Fibroblast of mammary gland (primary cell): ENCODE measurements around the gene TOP3B.

Experiments used
- DNase-seq: peaks from one replicate; pipeline ENCODE4 v3.0.0-alpha.2; 2010; ENCODE audit warnings: low read depth
- H3K4me3 ChIP-seq: 2 replicates; pipeline ENCODE4 v1.5.1; 2011; ENCODE audit warnings: low read depth, mild to moderate bottlenecking, low read length, moderate library complexity; ENCODE audit not compliant: control insufficient read depth
- CTCF ChIP-seq: conservative IDR thresholded peaks from 2 replicates; pipeline ENCODE4 v1.5.1; 2011; ENCODE audit warnings: low read depth, low read length, inconsistent platforms; ENCODE audit not compliant: control insufficient read depth, insufficient read depth

Gene TOP3B

GRCh38 chr22:21922370-21923162 lies 60.0 kb downstream of the TOP3B start:
- no peak for DNase-seq
- H3K4me3 ChIP-seq = no peak overlapping the region
- TF ChIP-seq CTCF = no peak

GRCh38 chr22:21921729-21922128 lies 60.9 kb downstream of the TOP3B start:
- no peak for TF ChIP-seq CTCF
- no peak overlapping the region for H3K4me3 ChIP-seq
- DNase-seq = no peak

GRCh38 chr22:21921184-21921721 lies 61.3 kb downstream of the TOP3B start:
- TF ChIP-seq CTCF = no peak
- no peak overlapping the region for H3K4me3 ChIP-seq
- DNase-seq = no peak

GRCh38 chr22:21920341-21921183 lies 62.0 kb downstream of the TOP3B start:
- no peak overlapping the region for H3K4me3 ChIP-seq
- no peak for TF ChIP-seq CTCF
- no peak for DNase-seq

- no peak for TF ChIP-seq CTCF
- no peak overlapping the region for H3K4me3 ChIP-seq
- DNase-seq = no peak
These were observed 62.9 kb downstream of the TOP3B start for GRCh38 chr22:21919526-21920307.

- no peak overlapping the region for H3K4me3 ChIP-seq
- TF ChIP-seq CTCF = no peak
- no peak for DNase-seq
These were observed 64.0 kb downstream of the TOP3B start for GRCh38 chr22:21918466-21919185.
